ENCODE measurements around the gene USP35. TPM values are rescaled to one million over a fixed set of nuclear protein-coding genes. Genes with fewer than 3 reads are reported as not detected.
"Not testable (repeated sequence)": the region's sequence is repeated elsewhere in the genome, so short reads cannot be mapped to it uniquely, and the experiment has no call there.

The USP35 gene
- total RNA-seq, 1 donor from 2014 or later: 10.9 TPM

GRCh38 chr11:78230161-78230877 lies 41.6 kb downstream of the USP35 start:
- Mint-ChIP-seq H3K36me3 (ENCODE audit: unreplicated experiment) (peaks cover 1% of the 10 kb centered on the region), H3K27me3 (ENCODE audit: unreplicated experiment) (no peaks in the 10 kb centered on the region), H3K9me3 (ENCODE audit: unreplicated experiment) (no peaks in the 10 kb centered on the region), H3K27ac (ENCODE audit: unreplicated experiment) (no peak overlapping the region), H3K4me1 (ENCODE audit: unreplicated experiment) (no peaks in the 10 kb centered on the region), H3K4me3 (ENCODE audit: unreplicated experiment) (no peak overlapping the region)
- TF ChIP-seq CTCF (IDR thresholded peaks at IDR 0.05): no peak
- DNase-seq (ENCODE audit: extremely low spot score, unreplicated experiment): no peak

- H3K36me3 Mint-ChIP-seq (ENCODE audit: unreplicated experiment): peaks cover 3% of the 10 kb centered on the region
- no peaks in the 10 kb centered on the region for H3K27me3 Mint-ChIP-seq (ENCODE audit: unreplicated experiment)
- H3K9me3 Mint-ChIP-seq (ENCODE audit: unreplicated experiment): no peaks in the 10 kb centered on the region
- no peak for DNase-seq (ENCODE audit: extremely low spot score, unreplicated experiment)
- no peak for TF ChIP-seq CTCF (IDR thresholded peaks at IDR 0.05)
- H3K27ac Mint-ChIP-seq (ENCODE audit: unreplicated experiment): no peak overlapping the region
- H3K4me1 Mint-ChIP-seq (ENCODE audit: unreplicated experiment): no peaks in the 10 kb centered on the region
- H3K4me3 Mint-ChIP-seq (ENCODE audit: unreplicated experiment): no peak overlapping the region
Measured at GRCh38 chr11:78231962-78232501, 43.3 kb downstream of the USP35 start.

- peaks cover 10% of the 10 kb centered on the region for H3K36me3 Mint-ChIP-seq (ENCODE audit: unreplicated experiment)
- H3K4me1 Mint-ChIP-seq (ENCODE audit: unreplicated experiment); H3K9me3 Mint-ChIP-seq (ENCODE audit: unreplicated experiment); H3K27ac Mint-ChIP-seq (ENCODE audit: unreplicated experiment); H3K4me3 Mint-ChIP-seq (ENCODE audit: unreplicated experiment); H3K27me3 Mint-ChIP-seq (ENCODE audit: unreplicated experiment): not testable (repeated sequence)
- DNase-seq (ENCODE audit: extremely low spot score, unreplicated experiment): peak; percentile 68
Measured at GRCh38 chr11:78233046-78233445, 44.3 kb downstream of the USP35 start.

GRCh38 chr11:78234006-78234405 lies 45.3 kb downstream of the USP35 start:
- H3K27ac Mint-ChIP-seq (ENCODE audit: unreplicated experiment): no peak overlapping the region
- peaks cover 10% of the 10 kb centered on the region for H3K36me3 Mint-ChIP-seq (ENCODE audit: unreplicated experiment)
- no peak for DNase-seq (ENCODE audit: extremely low spot score, unreplicated experiment)
- no peak for TF ChIP-seq CTCF (IDR thresholded peaks at IDR 0.05)
- no peak overlapping the region for H3K4me3 Mint-ChIP-seq (ENCODE audit: unreplicated experiment)
- peaks cover 8% of the 10 kb centered on the region for H3K9me3 Mint-ChIP-seq (ENCODE audit: unreplicated experiment)
- no peaks in the 10 kb centered on the region for H3K4me1 Mint-ChIP-seq (ENCODE audit: unreplicated experiment)
- H3K27me3 Mint-ChIP-seq (ENCODE audit: unreplicated experiment): no peaks in the 10 kb centered on the region

- H3K27me3 Mint-ChIP-seq (ENCODE audit: unreplicated experiment): no peaks in the 10 kb centered on the region
- H3K9me3 Mint-ChIP-seq (ENCODE audit: unreplicated experiment): peaks cover 20% of the 10 kb centered on the region
- no peaks in the 10 kb centered on the region for H3K4me1 Mint-ChIP-seq (ENCODE audit: unreplicated experiment)
- no peak overlapping the region for H3K27ac Mint-ChIP-seq (ENCODE audit: unreplicated experiment)
- no peak for TF ChIP-seq CTCF (IDR thresholded peaks at IDR 0.05)
- H3K4me3 Mint-ChIP-seq (ENCODE audit: unreplicated experiment): no peak overlapping the region
- peaks cover 23% of the 10 kb centered on the region for H3K36me3 Mint-ChIP-seq (ENCODE audit: unreplicated experiment)
- DNase-seq (ENCODE audit: extremely low spot score, unreplicated experiment): no peak
Measured at GRCh38 chr11:78237293-78238046, 48.8 kb downstream of the USP35 start.

Data from osteocyte (in vitro differentiated cells).